Measurements from ENCODE around the gene BARX1. TPM values are rescaled to one million over a fixed set of nuclear protein-coding genes. Genes with fewer than 3 reads are reported as not detected.
A peak's percentile ranks its signal among the peaks of the same experiment; 100 is the strongest.

Gene BARX1
- total RNA-seq, 1 donor from 2014 or later = 11.8 TPM

DNA sequence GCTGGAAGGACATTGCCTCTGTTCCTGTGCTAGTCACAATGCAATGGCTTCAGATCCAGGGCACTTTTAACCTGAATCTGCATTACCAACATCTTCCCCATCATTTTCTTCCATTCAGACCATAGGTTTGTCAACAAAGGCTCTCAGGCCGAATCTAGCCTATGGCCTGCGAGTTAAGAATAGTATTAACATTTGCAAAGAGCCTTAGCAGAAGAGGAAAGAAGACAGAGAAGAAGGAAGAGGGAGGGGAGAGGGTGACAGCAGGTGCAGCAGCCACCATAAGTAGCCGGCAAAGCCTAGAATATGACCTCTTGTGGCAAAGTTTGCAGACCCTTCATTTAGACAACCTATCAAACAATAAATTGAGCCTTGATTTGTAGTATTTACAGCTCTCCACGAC is 32.6 kb downstream of the BARX1 start:
- Mint-ChIP-seq H3K4me1 (ENCODE audit: unreplicated experiment) (no peaks in the 10 kb centered on the region), H3K27me3 (peaks cover 22% of the 10 kb centered on the region), H3K27ac (no peak overlapping the region), H3K9me3 (no peaks in the 10 kb centered on the region), H3K36me3 (no peaks in the 10 kb centered on the region), H3K4me3 (no peak overlapping the region)
- TF ChIP-seq, protein P1, sequence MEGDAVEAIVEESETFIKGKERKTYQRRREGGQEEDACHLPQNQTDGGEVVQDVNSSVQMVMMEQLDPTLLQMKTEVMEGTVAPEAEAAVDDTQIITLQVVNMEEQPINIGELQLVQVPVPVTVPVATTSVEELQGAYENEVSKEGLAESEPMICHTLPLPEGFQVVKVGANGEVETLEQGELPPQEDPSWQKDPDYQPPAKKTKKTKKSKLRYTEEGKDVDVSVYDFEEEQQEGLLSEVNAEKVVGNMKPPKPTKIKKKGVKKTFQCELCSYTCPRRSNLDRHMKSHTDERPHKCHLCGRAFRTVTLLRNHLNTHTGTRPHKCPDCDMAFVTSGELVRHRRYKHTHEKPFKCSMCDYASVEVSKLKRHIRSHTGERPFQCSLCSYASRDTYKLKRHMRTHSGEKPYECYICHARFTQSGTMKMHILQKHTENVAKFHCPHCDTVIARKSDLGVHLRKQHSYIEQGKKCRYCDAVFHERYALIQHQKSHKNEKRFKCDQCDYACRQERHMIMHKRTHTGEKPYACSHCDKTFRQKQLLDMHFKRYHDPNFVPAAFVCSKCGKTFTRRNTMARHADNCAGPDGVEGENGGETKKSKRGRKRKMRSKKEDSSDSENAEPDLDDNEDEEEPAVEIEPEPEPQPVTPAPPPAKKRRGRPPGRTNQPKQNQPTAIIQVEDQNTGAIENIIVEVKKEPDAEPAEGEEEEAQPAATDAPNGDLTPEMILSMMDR (conservative IDR thresholded peaks at IDR 0.05) = no peak
- no peak for DNase-seq (ENCODE audit: extremely low spot score, unreplicated experiment)

DNA sequence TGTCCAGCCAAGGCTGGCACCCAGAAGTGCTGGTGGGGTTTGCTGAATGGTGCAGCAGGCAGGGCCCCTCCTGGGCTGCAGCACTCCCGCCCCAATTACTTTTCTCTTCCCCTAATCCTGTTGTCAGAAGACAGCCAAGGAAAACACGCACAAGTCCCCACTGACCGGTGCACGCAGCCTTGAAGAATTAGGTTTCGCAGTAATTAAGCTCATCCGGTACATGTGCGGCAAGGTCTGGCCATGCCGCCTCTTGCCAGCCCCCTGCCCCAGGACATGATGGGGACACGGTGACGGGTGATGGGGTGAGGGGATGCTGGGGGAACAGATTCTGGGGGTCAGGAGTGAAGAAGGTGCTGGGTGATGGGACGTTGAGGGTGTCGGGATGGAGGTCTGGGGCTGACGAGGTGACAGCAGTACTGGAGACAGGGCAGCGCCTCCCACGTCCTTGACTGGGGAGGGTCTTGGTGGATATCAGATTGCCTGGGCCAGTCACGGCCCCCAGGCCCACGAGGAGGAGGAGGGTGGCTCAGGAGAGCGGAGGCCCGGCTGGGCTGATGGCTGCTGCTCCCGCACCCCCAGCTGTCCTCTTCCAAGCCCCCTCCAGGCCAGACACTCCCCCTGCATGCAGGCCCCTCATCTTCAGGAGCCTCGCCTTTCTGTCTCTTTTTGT is 34.9 kb downstream of the BARX1 start:
- Mint-ChIP-seq H3K27ac (no peak overlapping the region), H3K4me1 (ENCODE audit: unreplicated experiment) (peaks cover 5% of the 10 kb centered on the region), H3K27me3 (peaks cover 17% of the 10 kb centered on the region), H3K4me3 (no peak overlapping the region), H3K36me3 (no peaks in the 10 kb centered on the region), H3K9me3 (no peaks in the 10 kb centered on the region)
- DNase-seq (ENCODE audit: extremely low spot score, unreplicated experiment) = no peak
- TF ChIP-seq, protein P1 (conservative IDR thresholded peaks at IDR 0.05) = no peak

DNA sequence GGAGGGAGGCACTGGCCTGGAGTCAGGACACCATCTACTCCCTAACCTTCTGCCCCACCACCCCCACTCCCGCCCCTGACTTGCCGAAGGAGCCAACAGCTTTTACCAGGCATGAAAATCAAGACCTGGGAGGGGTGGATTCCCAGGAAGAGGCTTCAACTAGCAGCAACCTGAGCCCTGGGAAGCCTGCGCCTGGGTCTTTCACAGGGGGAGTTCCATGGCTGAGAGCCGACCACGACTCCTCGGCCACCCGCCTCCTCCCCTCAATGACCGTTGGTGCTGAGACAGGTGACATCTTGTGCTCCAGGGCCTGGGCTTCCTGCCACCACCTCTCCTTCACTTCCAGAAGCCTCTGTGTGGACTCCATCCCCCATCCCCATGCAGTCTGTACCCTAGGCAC is 37.1 kb downstream of the BARX1 start:
- Mint-ChIP-seq H3K36me3 (no peaks in the 10 kb centered on the region), H3K4me1 (ENCODE audit: unreplicated experiment) (peaks cover 5% of the 10 kb centered on the region), H3K4me3 (no peak overlapping the region), H3K9me3 (no peaks in the 10 kb centered on the region), H3K27me3 (peaks cover 15% of the 10 kb centered on the region), H3K27ac (no peak overlapping the region)
- DNase-seq (ENCODE audit: extremely low spot score, unreplicated experiment) = no peak
- TF ChIP-seq, protein P1 (conservative IDR thresholded peaks at IDR 0.05) = no peak

DNA sequence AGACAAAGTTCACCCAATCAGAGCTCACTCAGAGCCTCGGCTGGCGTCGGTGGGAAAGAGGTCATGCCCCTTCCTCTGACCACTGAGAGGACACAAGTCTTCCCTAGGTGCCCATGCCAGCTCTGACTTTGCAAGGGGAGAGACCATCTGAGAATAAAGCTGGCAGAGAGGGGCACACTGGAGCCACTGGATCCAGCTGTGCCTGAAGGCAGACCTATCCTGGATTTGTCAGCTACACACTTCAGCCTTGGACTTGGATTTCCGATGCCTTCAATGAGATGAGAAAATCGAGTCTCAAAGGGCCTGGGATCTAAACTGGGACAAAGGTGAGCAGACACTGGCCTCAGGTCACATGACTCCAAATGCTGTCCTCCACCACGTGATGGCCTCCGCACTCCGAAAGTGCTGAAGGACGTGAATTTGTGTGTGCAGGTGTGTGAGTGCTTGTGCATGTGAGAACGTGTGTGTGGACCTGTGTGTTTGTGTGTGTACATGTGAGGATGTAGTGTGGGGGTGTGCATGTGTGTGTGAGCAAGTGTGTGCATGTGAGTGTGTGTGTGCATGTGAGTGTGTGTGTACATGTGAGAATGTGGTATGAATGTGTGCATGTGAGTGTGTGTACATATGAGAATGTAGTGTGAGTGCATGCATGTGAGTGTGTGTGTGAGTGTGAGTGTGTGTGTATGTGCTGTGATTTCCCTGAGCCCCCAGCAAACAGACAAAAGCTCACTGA is 37.9 kb downstream of the BARX1 start:
- Mint-ChIP-seq H3K4me3 (no peak overlapping the region), H3K9me3 (no peaks in the 10 kb centered on the region), H3K27me3 (peaks cover 11% of the 10 kb centered on the region), H3K36me3 (no peaks in the 10 kb centered on the region), H3K27ac (no peak overlapping the region), H3K4me1 (ENCODE audit: unreplicated experiment) (peaks cover 5% of the 10 kb centered on the region)
- no peak for DNase-seq (ENCODE audit: extremely low spot score, unreplicated experiment)
- TF ChIP-seq, protein P1 (conservative IDR thresholded peaks at IDR 0.05) = no peak

DNA sequence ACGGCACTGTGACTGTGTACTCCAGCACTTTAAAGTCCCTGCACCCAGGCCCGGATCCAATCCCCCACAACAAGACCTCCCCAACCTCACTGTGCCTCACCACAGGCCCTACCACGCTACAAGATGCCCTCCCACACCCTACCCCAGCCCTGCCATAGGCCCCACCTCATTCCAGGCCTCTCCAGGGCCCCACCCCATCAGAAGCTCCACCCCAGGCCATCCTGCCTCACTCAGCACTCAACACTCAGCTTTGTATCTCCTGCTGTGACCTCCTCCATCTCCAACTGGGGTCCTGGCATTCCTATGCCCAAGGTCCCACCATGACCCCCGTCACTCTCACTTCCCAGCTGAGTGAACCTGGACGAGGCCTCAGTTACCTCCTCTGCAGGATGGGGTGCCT is 38.8 kb downstream of the BARX1 start:
- H3K4me3 Mint-ChIP-seq = no peak overlapping the region
- H3K4me1 Mint-ChIP-seq (ENCODE audit: unreplicated experiment) = peaks cover 9% of the 10 kb centered on the region
- peaks cover 11% of the 10 kb centered on the region for H3K27me3 Mint-ChIP-seq
- no peaks in the 10 kb centered on the region for H3K9me3 Mint-ChIP-seq
- TF ChIP-seq, protein P1 (conservative IDR thresholded peaks at IDR 0.05) = no peak
- peak overlapping the region; percentile 6 for H3K27ac Mint-ChIP-seq
- no peaks in the 10 kb centered on the region for H3K36me3 Mint-ChIP-seq
- DNase-seq (ENCODE audit: extremely low spot score, unreplicated experiment) = no peak
